ENCODE data around the gene ATG4B. TPM values are rescaled to one million over a fixed set of nuclear protein-coding genes. Genes with fewer than 3 reads are reported as not detected.

ATG4B gene
- total RNA-seq, 1 donor from 2014 or later, result 142 TPM

- no peak overlapping the region for H3K27ac Mint-ChIP-seq
- H3K9me3 Mint-ChIP-seq (ENCODE audit: low read depth), result no peaks in the 10 kb centered on the region
- no peaks in the 10 kb centered on the region for H3K27me3 Mint-ChIP-seq
- no peak overlapping the region for H3K4me3 Mint-ChIP-seq (ENCODE audit: low read depth)
- no peaks in the 10 kb centered on the region for H3K4me1 Mint-ChIP-seq (ENCODE audit: low read depth)
- TF ChIP-seq CTCF (IDR thresholded peaks at IDR 0.05; ENCODE audit: unreplicated experiment), result peak; percentile 54
- H3K36me3 Mint-ChIP-seq (ENCODE audit: insufficient read depth), result peaks cover 15% of the 10 kb centered on the region
- DNase-seq (ENCODE audit: low spot score, unreplicated experiment), result no peak
Measured at GRCh38 chr2:241595600-241596140, 41.8 kb upstream of the ATG4B start.

GRCh38 chr2:241597561-241597960 is 39.9 kb upstream of the ATG4B start:
- peaks cover 17% of the 10 kb centered on the region for H3K36me3 Mint-ChIP-seq (ENCODE audit: insufficient read depth)
- TF ChIP-seq CTCF (IDR thresholded peaks at IDR 0.05; ENCODE audit: unreplicated experiment), result no peak
- H3K9me3 Mint-ChIP-seq (ENCODE audit: low read depth), result no peaks in the 10 kb centered on the region
- H3K27me3 Mint-ChIP-seq, result no peaks in the 10 kb centered on the region
- H3K27ac Mint-ChIP-seq, result peak overlapping the region; percentile 41
- DNase-seq (ENCODE audit: low spot score, unreplicated experiment), result no peak
- H3K4me3 Mint-ChIP-seq (ENCODE audit: low read depth), result no peak overlapping the region
- H3K4me1 Mint-ChIP-seq (ENCODE audit: low read depth), result no peaks in the 10 kb centered on the region

- H3K9me3 Mint-ChIP-seq (ENCODE audit: low read depth), result no peaks in the 10 kb centered on the region
- no peak for DNase-seq (ENCODE audit: low spot score, unreplicated experiment)
- TF ChIP-seq CTCF (IDR thresholded peaks at IDR 0.05; ENCODE audit: unreplicated experiment), result no peak
- H3K4me1 Mint-ChIP-seq (ENCODE audit: low read depth), result no peaks in the 10 kb centered on the region
- H3K36me3 Mint-ChIP-seq (ENCODE audit: insufficient read depth), result peaks cover 17% of the 10 kb centered on the region
- no peak overlapping the region for H3K4me3 Mint-ChIP-seq (ENCODE audit: low read depth)
- no peak overlapping the region for H3K27ac Mint-ChIP-seq
- H3K27me3 Mint-ChIP-seq, result no peaks in the 10 kb centered on the region
Measured at GRCh38 chr2:241598061-241598460, 39.4 kb upstream of the ATG4B start.

GRCh38 chr2:241598487-241598886 is 39.0 kb upstream of the ATG4B start:
- Mint-ChIP-seq H3K36me3 (ENCODE audit: insufficient read depth) (peaks cover 18% of the 10 kb centered on the region), H3K9me3 (ENCODE audit: low read depth) (no peaks in the 10 kb centered on the region), H3K4me3 (ENCODE audit: low read depth) (no peak overlapping the region), H3K27ac (no peak overlapping the region), H3K27me3 (no peaks in the 10 kb centered on the region), H3K4me1 (ENCODE audit: low read depth) (no peaks in the 10 kb centered on the region)
- peak; percentile 48 for TF ChIP-seq CTCF (IDR thresholded peaks at IDR 0.05; ENCODE audit: unreplicated experiment)
- no peak for DNase-seq (ENCODE audit: low spot score, unreplicated experiment)

GRCh38 chr2:241599615-241600014 is 37.9 kb upstream of the ATG4B start:
- peaks cover 14% of the 10 kb centered on the region for H3K36me3 Mint-ChIP-seq (ENCODE audit: insufficient read depth)
- no peaks in the 10 kb centered on the region for H3K4me1 Mint-ChIP-seq (ENCODE audit: low read depth)
- no peak for TF ChIP-seq CTCF (IDR thresholded peaks at IDR 0.05; ENCODE audit: unreplicated experiment)
- no peaks in the 10 kb centered on the region for H3K27me3 Mint-ChIP-seq
- DNase-seq (ENCODE audit: low spot score, unreplicated experiment), result no peak
- no peaks in the 10 kb centered on the region for H3K9me3 Mint-ChIP-seq (ENCODE audit: low read depth)
- no peak overlapping the region for H3K27ac Mint-ChIP-seq
- H3K4me3 Mint-ChIP-seq (ENCODE audit: low read depth), result no peak overlapping the region
